OCI-LY7 (cell line): ENCODE data around the gene ANO9. TPM values are rescaled to one million over a fixed set of nuclear protein-coding genes. Genes with fewer than 3 reads are reported as not detected.

Experiments used
- BruUV-seq: library from RNA; stranded (reverse); fragments of 400-500 nt; replicated peaks from 2 replicates; lab custom pipeline; 2021; lab: Mats Ljungman, UMichigan
- CTCF ChIA-PET: fragments of 300-600 bp; sonication (Branson Sonifier 250); formaldehyde crosslinking; loops from one replicate; lab custom pipeline; 2022; ENCODE audit warnings: antibody characterized with exemption; ENCODE audit not compliant: unreplicated experiment; lab: Charles Lee
- POLR2A ChIA-PET: fragments of 300-600 bp; sonication (Branson Sonifier 250); formaldehyde crosslinking; loops from one replicate; lab custom pipeline; 2022; ENCODE audit warnings: antibody characterized with exemption; lab: Charles Lee
- DNase-seq: peaks from one replicate; pipeline ENCODE4 v3.0.0-alpha.2; 2015; ENCODE audit warnings: low spot score
- H2AFZ ChIP-seq: fragments of 200-600 bp; sonication (generic), shearing (Covaris generic); 2 replicates; pipeline ENCODE4 v1.6.1; 2014; ENCODE audit warnings: mild to moderate bottlenecking, antibody characterized with exemption, low read length, moderate library complexity
- H3K27ac ChIP-seq: fragments of 200-600 bp; sonication (generic); 2 replicates; pipeline ENCODE4 v1.5.1; 2014; ENCODE audit warnings: mixed run types, low read depth, mild to moderate bottlenecking, moderate library complexity, low read length, inconsistent platforms; ENCODE audit not compliant: poor library complexity, severe bottlenecking
- H3K36me3 ChIP-seq: fragments of 200-600 bp; sonication (generic); 2 replicates; pipeline ENCODE4 v1.6.1; 2014; ENCODE audit warnings: mild to moderate bottlenecking, antibody characterized with exemption, low read length, moderate library complexity, mixed read lengths; ENCODE audit not compliant: insufficient read depth
- H3K4me1 ChIP-seq: fragments of 200-600 bp; sonication (generic); 2 replicates; pipeline ENCODE4 v1.5.1; 2014; ENCODE audit warnings: mild to moderate bottlenecking, low read length; ENCODE audit not compliant: insufficient read depth, poor library complexity, severe bottlenecking
- H3K4me2 ChIP-seq: fragments of 200-600 bp; sonication (generic); 2 replicates; pipeline ENCODE4 v1.6.1; 2014; ENCODE audit warnings: mild to moderate bottlenecking, low read length
- H3K4me3 ChIP-seq: fragments of 200-600 bp; sonication (generic); 2 replicates; pipeline ENCODE4 v1.5.1; 2014; ENCODE audit warnings: mild to moderate bottlenecking, low read depth, low read length; ENCODE audit not compliant: poor library complexity, severe bottlenecking
- H3K79me2 ChIP-seq: fragments of 200-600 bp; sonication (generic); 2 replicates; pipeline ENCODE4 v1.6.1; 2016; ENCODE audit warnings: low read depth, mild to moderate bottlenecking, low read length, moderate library complexity, mixed read lengths; ENCODE audit not compliant: insufficient read depth
- H3K9me2 ChIP-seq: fragments of 200-600 bp; sonication (generic); 2 replicates; pipeline ENCODE4 v1.6.1; 2016; ENCODE audit warnings: mild to moderate bottlenecking, low read length, mixed read lengths; ENCODE audit not compliant: insufficient read depth
- H3K9me3 ChIP-seq: fragments of 200-600 bp; sonication (generic); 2 replicates; pipeline ENCODE4 v1.6.1; 2014; ENCODE audit warnings: mild to moderate bottlenecking, mixed run types, low read length, mixed read lengths
- H4K20me1 ChIP-seq: fragments of 200-600 bp; sonication (generic); 2 replicates; pipeline ENCODE4 v1.6.1; 2014; ENCODE audit warnings: mild to moderate bottlenecking, antibody characterized with exemption, low read length, moderate library complexity, mixed read lengths; ENCODE audit not compliant: insufficient read depth
- EZH2phosphoT487 ChIP-seq: fragments of 200-600 bp; sonication (generic); IDR thresholded peaks from 2 replicates; pipeline ENCODE4 v1.6.1; 2018; ENCODE audit warnings: low read depth, borderline replicate concordance, mild to moderate bottlenecking, mixed run types, antibody characterized with exemption, low read length, moderate library complexity, mixed read lengths
- intact Hi-C: fragments of 100-400 bp; cut with micrococcal nuclease; formaldehyde crosslinking; loops from one replicate; pipeline ENCODE4 v1.10.0; 2022; ENCODE audit not compliant: unreplicated experiment
- total RNA-seq, 2 experiments: library from RNA; depleted of rRNA in 1 of 2; stranded (reverse); fragments of >200 nt in 1 of 2; shearing (Covaris generic) in 1 of 2; gene quantifications; 2 replicates each; pipeline ENCODE4 v1.2.3, GENCODE V29; 2014 to 2022
- TF ChIP-seq, protein P1 (sequence below): fragments of 200-600 bp; sonication (generic); conservative IDR thresholded peaks from 2 replicates; pipeline ENCODE4 v1.5.1; 2014; ENCODE audit warnings: mild to moderate bottlenecking, antibody characterized with exemption, low read length, moderate library complexity, mixed read lengths

Gene ANO9
- total RNA-seq, 2 experiments from 2014 or later: 25.7 to 27.6 TPM

DNA sequence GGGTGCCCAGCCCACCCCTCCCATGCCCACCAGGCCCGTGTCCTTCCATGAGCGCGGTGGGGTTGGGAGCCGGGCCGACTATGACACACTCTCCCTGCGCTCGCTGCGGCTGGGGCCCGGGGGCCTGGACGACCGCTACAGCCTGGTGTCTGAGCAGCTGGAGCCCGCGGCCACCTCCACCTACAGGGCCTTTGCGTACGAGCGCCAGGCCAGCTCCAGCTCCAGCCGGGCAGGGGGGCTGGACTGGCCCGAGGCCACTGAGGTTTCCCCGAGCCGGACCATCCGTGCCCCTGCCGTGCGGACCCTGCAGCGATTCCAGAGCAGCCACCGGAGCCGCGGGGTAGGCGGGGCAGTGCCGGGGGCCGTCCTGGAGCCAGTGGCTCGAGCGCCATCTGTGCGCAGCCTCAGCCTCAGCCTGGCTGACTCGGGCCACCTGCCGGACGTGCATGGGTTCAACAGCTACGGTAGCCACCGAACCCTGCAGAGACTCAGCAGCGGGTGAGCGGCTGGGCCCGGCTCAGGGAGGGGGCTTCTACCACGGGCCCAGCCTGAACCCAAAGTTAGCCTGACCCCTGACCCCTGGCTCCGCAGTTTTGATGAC is 44.8 kb downstream of the ANO9 start:
- Histone ChIP-seq H2AFZ (no peak overlapping the region), H3K4me1 (no peaks in the 10 kb centered on the region), H3K79me2 (no peaks in the 10 kb centered on the region), H4K20me1 (no peaks in the 10 kb centered on the region), H3K9me2 (no peaks in the 10 kb centered on the region), H3K27ac (no peak overlapping the region), H3K4me3 (no peak overlapping the region), H3K9me3 (no peaks in the 10 kb centered on the region), H3K36me3 (no peaks in the 10 kb centered on the region), H3K4me2 (no peak overlapping the region)
- intact Hi-C loops: no loop called here
- TF ChIP-seq, protein P1, sequence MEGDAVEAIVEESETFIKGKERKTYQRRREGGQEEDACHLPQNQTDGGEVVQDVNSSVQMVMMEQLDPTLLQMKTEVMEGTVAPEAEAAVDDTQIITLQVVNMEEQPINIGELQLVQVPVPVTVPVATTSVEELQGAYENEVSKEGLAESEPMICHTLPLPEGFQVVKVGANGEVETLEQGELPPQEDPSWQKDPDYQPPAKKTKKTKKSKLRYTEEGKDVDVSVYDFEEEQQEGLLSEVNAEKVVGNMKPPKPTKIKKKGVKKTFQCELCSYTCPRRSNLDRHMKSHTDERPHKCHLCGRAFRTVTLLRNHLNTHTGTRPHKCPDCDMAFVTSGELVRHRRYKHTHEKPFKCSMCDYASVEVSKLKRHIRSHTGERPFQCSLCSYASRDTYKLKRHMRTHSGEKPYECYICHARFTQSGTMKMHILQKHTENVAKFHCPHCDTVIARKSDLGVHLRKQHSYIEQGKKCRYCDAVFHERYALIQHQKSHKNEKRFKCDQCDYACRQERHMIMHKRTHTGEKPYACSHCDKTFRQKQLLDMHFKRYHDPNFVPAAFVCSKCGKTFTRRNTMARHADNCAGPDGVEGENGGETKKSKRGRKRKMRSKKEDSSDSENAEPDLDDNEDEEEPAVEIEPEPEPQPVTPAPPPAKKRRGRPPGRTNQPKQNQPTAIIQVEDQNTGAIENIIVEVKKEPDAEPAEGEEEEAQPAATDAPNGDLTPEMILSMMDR: no peak
- no peak for TF ChIP-seq EZH2phosphoT487
- CTCF ChIA-PET: no interaction called here
- POLR2A ChIA-PET: no interaction called here
- no TSS peak for BruUV-seq
- DNase-seq: no peak

DNA sequence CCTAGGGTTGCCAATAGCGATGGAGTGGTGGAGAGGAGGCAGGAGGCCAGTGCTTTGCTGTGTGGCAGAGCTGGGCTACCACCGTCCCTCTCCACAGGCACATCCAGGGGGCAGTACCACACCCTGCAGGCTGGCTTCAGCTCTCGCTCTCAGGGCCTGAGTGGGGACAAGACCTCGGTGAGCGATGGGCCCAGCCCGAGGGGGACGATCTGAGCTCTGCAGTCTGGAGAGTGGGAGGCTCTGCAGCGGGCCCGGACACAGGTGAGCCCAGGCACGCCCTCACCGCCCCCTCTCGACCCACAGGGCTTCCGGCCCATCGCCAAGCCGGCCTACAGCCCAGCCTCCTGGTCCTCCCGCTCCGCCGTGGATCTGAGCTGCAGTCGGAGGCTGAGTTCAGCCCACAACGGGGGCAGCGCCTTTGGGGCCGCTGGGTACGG is 45.3 kb downstream of the ANO9 start:
- H3K4me2 ChIP-seq: no peak overlapping the region
- no peak overlapping the region for H2AFZ ChIP-seq

DNA sequence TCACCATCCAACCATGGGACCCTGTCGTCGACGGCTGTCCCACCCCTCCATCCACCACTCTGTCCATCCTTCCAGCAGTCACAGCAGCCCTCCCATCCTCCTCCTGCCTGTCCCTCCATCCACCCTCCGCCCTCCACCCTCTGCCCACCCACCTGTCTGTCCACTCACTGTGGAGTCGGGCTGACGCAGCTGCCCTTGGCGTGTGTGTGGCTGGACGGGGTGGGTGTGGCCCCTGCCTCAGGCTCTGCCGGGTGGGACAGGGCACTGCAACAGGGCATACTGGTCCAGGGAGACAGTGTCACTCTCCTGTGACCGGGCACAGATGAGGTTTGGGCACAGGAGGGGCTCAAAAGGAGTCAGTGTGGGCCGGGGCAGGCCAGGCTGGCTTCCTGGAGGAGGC is 45.9 kb downstream of the ANO9 start:
- H3K4me2 ChIP-seq: no peak overlapping the region
- POLR2A ChIA-PET: no interaction called here
- TF ChIP-seq EZH2phosphoT487: no peak
- TF ChIP-seq, protein P1: no peak

More for the DNA sequence above, 45.3 kb downstream of the ANO9 start:
- no peaks in the 10 kb centered on the region for H3K79me2 ChIP-seq
- no peaks in the 10 kb centered on the region for H3K9me2 ChIP-seq
- H3K4me3 ChIP-seq: no peak overlapping the region
- no peaks in the 10 kb centered on the region for H3K9me3 ChIP-seq
- H3K36me3 ChIP-seq: no peaks in the 10 kb centered on the region
- no peak for TF ChIP-seq EZH2phosphoT487
- TF ChIP-seq, protein P1: no peak
- no peaks in the 10 kb centered on the region for H4K20me1 ChIP-seq
- no peaks in the 10 kb centered on the region for H3K4me1 ChIP-seq
- BruUV-seq: no TSS peak
- DNase-seq: no peak
- CTCF ChIA-PET: no interaction called here
- POLR2A ChIA-PET: no interaction called here
- H3K27ac ChIP-seq: no peak overlapping the region
- intact Hi-C loops: no loop called here

More for the DNA sequence above, 45.9 kb downstream of the ANO9 start:
- H3K79me2 ChIP-seq: no peaks in the 10 kb centered on the region
- DNase-seq: no peak
- H3K36me3 ChIP-seq: no peaks in the 10 kb centered on the region
- H3K4me3 ChIP-seq: no peak overlapping the region
- H3K9me3 ChIP-seq: no peaks in the 10 kb centered on the region
- H3K27ac ChIP-seq: no peak overlapping the region
- BruUV-seq: no TSS peak
- CTCF ChIA-PET: no interaction called here
- H2AFZ ChIP-seq: no peak overlapping the region
- no peaks in the 10 kb centered on the region for H3K4me1 ChIP-seq
- no peaks in the 10 kb centered on the region for H3K9me2 ChIP-seq
- intact Hi-C loops: no loop called here
- H4K20me1 ChIP-seq: no peaks in the 10 kb centered on the region
